Activated naive CD8-positive, alpha-beta T cell (primary cell): ENCODE measurements around the gene NAA35.
"Not testable (repeated sequence)": the region's sequence is repeated elsewhere in the genome, so short reads cannot be mapped to it uniquely, and the experiment has no call there.

Experiments
- H3K27ac Mint-ChIP-seq: one replicate; pipeline ENCODE4 v1.8.0; 2021; ENCODE audit warnings: mixed read lengths
- H3K27me3 Mint-ChIP-seq: one replicate; pipeline ENCODE4 v1.8.0; 2021; ENCODE audit warnings: mixed read lengths
- H3K36me3 Mint-ChIP-seq: one replicate; pipeline ENCODE4 v1.8.0; 2021; ENCODE audit warnings: mixed read lengths
- H3K4me1 Mint-ChIP-seq: one replicate; pipeline ENCODE4 v1.8.0; 2021; ENCODE audit warnings: low read depth, mixed read lengths
- H3K4me3 Mint-ChIP-seq: one replicate; pipeline ENCODE4 v1.8.0; 2021; ENCODE audit warnings: mild to moderate bottlenecking, mixed read lengths
- H3K9me3 Mint-ChIP-seq: one replicate; pipeline ENCODE4 v1.8.0; 2021; ENCODE audit warnings: low read depth, mixed read lengths

The NAA35 gene

DNA sequence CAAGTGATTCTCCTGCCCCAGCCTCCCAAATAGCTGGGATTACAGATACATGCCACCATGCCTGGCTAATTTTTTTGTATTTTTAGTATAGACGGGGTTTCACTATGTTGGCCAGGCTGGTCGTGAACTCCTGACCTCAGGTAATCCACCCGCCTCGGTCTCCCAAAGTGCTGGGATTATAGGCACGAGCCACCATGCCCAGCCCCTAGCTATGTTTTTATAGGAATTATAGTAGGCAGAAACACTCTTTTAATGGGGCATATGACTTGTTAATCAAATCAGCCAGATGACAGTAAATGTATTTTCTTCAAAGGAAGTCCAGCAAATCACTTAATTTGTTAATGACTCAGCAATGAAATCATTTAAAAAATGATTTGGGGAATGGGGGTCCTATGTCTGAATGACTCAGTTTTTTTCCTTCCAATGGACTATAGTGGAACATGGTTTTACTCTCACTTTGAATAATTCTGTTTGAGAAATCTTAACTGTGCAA, 33.2 kb downstream of the NAA35 start:
- not testable (repeated sequence) for H3K9me3 Mint-ChIP-seq, H3K4me3 Mint-ChIP-seq, H3K27ac Mint-ChIP-seq, H3K4me1 Mint-ChIP-seq, H3K27me3 Mint-ChIP-seq
- peaks cover 31% of the 10 kb centered on the region for H3K36me3 Mint-ChIP-seq

DNA sequence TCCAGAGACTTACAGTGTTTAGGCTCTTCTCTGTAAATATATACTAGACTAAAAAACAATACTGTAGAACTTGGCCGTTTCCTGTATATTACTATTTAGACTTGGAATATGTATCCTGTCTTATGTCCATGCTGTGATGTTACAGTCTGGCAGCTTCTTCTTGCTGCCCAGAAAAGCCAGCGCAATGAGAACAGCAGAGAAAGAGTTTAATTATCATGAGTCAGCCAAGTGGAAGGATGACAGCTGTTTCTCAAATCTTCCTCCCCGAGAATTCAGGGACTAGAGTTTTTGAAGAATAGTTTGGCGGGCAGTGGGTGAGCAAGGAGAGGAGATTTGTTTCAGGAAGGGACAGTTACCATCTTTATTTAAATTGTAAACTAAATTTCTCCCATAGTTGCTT, 37.5 kb downstream of the NAA35 start:
- no peaks in the 10 kb centered on the region for H3K27me3 Mint-ChIP-seq
- peaks cover 25% of the 10 kb centered on the region for H3K36me3 Mint-ChIP-seq
- H3K4me1 Mint-ChIP-seq: no peaks in the 10 kb centered on the region
- no peaks in the 10 kb centered on the region for H3K9me3 Mint-ChIP-seq
- H3K27ac Mint-ChIP-seq: no peak overlapping the region
- H3K4me3 Mint-ChIP-seq: no peak overlapping the region

GRCh38 chr9:85981369-85981768, 40.4 kb downstream of the NAA35 start:
- Mint-ChIP-seq H3K9me3 (no peaks in the 10 kb centered on the region), H3K4me3 (no peak overlapping the region), H3K4me1 (no peaks in the 10 kb centered on the region), H3K36me3 (peaks cover 42% of the 10 kb centered on the region), H3K27me3 (no peaks in the 10 kb centered on the region), H3K27ac (no peak overlapping the region)

DNA sequence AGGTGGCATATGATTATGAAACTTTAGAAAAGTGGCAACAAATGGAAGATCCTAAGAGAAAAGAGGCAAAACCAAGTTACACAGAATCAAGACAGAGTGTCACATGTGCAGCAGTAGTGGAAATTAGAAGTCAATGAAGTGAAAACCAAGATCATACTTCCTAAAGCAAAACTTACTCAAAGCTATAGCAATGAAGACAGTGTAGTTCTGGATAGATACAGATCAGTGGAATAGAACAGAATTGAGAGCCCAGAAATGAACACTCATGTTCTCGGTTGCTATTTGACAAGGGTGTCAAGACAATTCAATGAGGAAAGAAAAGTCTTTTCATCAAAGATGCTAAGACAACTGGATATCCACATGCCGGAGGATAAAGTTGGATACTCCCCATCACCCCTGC, 43.5 kb downstream of the NAA35 start:
- H3K4me3 Mint-ChIP-seq: no peak overlapping the region
- H3K9me3 Mint-ChIP-seq: no peaks in the 10 kb centered on the region
- H3K36me3 Mint-ChIP-seq: peaks cover 40% of the 10 kb centered on the region
- H3K27ac Mint-ChIP-seq: no peak overlapping the region
- H3K4me1 Mint-ChIP-seq: no peaks in the 10 kb centered on the region
- no peaks in the 10 kb centered on the region for H3K27me3 Mint-ChIP-seq

DNA sequence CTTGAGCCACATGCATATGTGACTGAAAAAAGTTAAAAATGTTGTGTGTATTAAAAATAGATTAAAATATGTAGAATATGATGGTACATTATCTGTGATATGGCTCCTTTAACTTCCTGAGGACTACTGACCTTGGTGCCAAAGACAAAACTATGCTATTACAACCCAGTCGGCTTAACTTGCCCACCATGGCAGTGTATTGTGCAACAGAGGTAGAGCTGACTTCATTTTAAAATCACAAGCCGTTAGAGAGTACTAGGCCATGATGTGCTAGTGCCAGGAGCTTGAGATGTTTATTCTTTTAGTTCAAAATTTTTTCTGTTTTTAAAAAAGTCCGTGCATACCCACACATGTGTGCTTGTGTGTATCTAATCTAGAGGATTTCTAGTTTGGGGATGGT, 46.3 kb downstream of the NAA35 start:
- peaks cover 48% of the 10 kb centered on the region for H3K36me3 Mint-ChIP-seq
- no peaks in the 10 kb centered on the region for H3K4me1 Mint-ChIP-seq
- H3K9me3 Mint-ChIP-seq: no peaks in the 10 kb centered on the region
- H3K27me3 Mint-ChIP-seq: no peaks in the 10 kb centered on the region
- no peak overlapping the region for H3K4me3 Mint-ChIP-seq
- H3K27ac Mint-ChIP-seq: no peak overlapping the region

- no peaks in the 10 kb centered on the region for H3K4me1 Mint-ChIP-seq
- H3K9me3 Mint-ChIP-seq: no peaks in the 10 kb centered on the region
- H3K27ac Mint-ChIP-seq: no peak overlapping the region
- H3K36me3 Mint-ChIP-seq: peaks cover 32% of the 10 kb centered on the region
- no peaks in the 10 kb centered on the region for H3K27me3 Mint-ChIP-seq
- no peak overlapping the region for H3K4me3 Mint-ChIP-seq
Measured at GRCh38 chr9:85994191-85994590, 53.2 kb downstream of the NAA35 start.

DNA sequence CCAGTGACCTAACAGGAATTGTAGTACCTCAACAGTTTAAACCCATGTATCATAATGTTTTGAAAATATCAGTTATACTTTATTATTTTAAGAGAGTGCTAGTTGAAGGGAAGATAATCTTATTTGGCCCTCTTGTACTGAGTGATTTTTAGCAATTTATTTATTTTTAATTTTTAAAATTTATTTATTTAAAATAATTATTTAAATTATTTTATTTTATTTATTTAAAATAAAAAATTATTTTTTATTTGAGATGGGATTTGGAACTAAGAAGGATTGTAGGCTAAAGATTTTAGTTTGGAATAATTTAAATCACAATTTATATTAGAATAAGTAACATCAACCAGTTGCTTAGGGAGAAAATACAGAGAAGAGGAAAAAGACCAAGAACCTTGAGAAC, 54.2 kb downstream of the NAA35 start:
- Mint-ChIP-seq H3K4me3 (no peak overlapping the region), H3K27me3 (no peaks in the 10 kb centered on the region), H3K27ac (no peak overlapping the region), H3K4me1 (no peaks in the 10 kb centered on the region), H3K36me3 (peaks cover 26% of the 10 kb centered on the region), H3K9me3 (no peaks in the 10 kb centered on the region)

DNA sequence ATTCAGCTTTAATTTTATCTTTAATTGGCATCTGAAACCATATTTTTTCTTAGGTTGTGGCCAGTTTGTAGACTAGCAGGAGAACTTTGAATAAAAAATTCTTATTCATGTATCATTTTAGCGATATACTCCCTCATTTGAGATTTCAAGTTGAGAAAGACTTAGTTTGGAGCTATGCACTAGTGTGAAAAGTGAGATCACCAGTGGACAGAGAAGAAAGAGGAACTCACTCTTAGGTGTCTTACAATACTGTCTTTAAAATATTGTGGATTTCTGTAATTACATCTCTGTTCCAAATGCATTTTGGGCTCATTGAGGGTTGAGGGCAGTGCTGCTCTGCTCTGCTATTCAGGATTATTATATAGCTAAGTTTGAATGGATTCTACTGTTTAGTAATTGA, 54.7 kb downstream of the NAA35 start:
- no peaks in the 10 kb centered on the region for H3K4me1 Mint-ChIP-seq
- H3K9me3 Mint-ChIP-seq: no peaks in the 10 kb centered on the region
- no peaks in the 10 kb centered on the region for H3K27me3 Mint-ChIP-seq
- H3K36me3 Mint-ChIP-seq: peaks cover 25% of the 10 kb centered on the region
- no peak overlapping the region for H3K27ac Mint-ChIP-seq
- no peak overlapping the region for H3K4me3 Mint-ChIP-seq

GRCh38 chr9:86005253-86005775, 64.4 kb downstream of the NAA35 start:
- peaks cover 4% of the 10 kb centered on the region for H3K9me3 Mint-ChIP-seq
- H3K27me3 Mint-ChIP-seq: no peaks in the 10 kb centered on the region
- no peaks in the 10 kb centered on the region for H3K4me1 Mint-ChIP-seq
- no peak overlapping the region for H3K27ac Mint-ChIP-seq
- no peak overlapping the region for H3K4me3 Mint-ChIP-seq
- peaks cover 44% of the 10 kb centered on the region for H3K36me3 Mint-ChIP-seq

DNA sequence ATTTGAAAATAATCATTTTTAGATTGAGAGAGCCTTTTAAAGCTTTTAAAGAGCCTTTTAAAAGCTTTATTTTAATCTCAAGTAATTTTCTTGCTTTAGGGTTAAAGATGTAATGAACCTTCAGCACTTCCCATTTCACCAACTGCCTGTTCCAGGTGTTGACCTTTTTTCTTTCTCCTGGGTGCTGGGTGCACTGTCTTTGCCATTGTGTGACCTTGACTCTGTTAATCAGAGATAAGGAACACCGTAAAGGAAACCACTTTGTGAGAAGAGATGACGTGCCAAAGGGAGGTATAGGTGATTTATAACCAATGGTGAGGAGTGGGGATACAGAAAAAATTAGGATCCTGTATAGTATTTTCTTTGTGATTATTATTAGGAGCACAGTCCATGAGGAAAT, 68.2 kb downstream of the NAA35 start:
- H3K4me1 Mint-ChIP-seq: no peaks in the 10 kb centered on the region
- no peak overlapping the region for H3K4me3 Mint-ChIP-seq
- no peaks in the 10 kb centered on the region for H3K27me3 Mint-ChIP-seq
- H3K27ac Mint-ChIP-seq: no peak overlapping the region
- H3K36me3 Mint-ChIP-seq: peaks cover 20% of the 10 kb centered on the region
- peaks cover 4% of the 10 kb centered on the region for H3K9me3 Mint-ChIP-seq

GRCh38 chr9:86020731-86021130, 79.8 kb downstream of the NAA35 start:
- Mint-ChIP-seq H3K9me3 (no peaks in the 10 kb centered on the region), H3K27me3 (no peaks in the 10 kb centered on the region), H3K27ac (peak overlapping the region; percentile 86), H3K4me1 (peaks cover 34% of the 10 kb centered on the region), H3K36me3 (peaks cover 24% of the 10 kb centered on the region), H3K4me3 (no peak overlapping the region)

DNA sequence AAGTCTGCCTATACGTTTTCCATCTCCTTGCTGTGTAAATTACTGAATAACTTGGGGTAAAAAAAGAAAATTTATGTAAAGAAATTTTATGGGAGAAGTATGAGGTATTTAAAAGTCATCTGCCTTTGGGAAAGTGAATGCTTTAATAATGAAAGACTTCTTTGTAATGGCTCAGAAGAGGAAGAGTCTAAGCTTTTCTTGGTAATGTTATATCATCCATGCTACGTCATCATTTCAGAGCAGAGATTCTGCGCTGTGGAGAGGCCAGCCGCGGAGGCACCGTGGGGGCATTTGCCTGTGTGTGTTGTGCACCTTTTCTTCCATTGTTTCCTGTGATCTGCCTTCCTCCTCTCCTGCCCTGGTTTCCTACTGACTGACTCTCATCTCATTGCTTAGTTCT, 80.2 kb downstream of the NAA35 start:
- H3K27ac Mint-ChIP-seq: peak overlapping the region; percentile 86
- no peaks in the 10 kb centered on the region for H3K9me3 Mint-ChIP-seq
- H3K36me3 Mint-ChIP-seq: peaks cover 24% of the 10 kb centered on the region
- no peak overlapping the region for H3K4me3 Mint-ChIP-seq
- peaks cover 34% of the 10 kb centered on the region for H3K4me1 Mint-ChIP-seq
- H3K27me3 Mint-ChIP-seq: no peaks in the 10 kb centered on the region

DNA sequence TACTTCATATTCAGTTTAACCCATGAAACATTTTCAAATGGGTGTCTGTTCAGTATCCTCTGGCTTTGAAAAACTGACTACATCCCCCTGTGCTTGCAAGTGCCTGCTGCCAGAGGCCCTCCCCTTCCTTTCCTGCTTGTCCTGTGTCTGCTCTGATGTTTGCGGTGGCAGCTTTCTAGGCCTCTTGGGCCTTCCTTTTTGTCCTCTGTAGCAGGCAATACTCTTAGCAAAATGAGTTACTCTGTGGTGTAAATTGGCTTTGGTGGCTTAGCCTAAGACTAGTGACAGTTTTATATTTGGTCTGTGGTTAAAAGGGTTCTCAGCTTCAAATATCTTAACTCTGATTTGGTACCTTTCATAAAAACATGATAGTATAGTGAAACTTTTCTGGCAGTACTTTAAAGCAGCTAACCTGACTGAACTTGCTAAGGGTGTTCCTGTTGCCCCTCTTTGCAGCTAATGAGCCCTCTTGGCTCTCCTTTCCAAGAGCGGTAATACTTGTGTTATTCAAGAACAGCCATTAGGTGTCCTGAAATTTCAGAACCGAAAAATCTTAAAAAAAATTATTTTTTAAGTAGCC, 81.8 kb downstream of the NAA35 start:
- no peaks in the 10 kb centered on the region for H3K9me3 Mint-ChIP-seq
- H3K4me1 Mint-ChIP-seq: peaks cover 34% of the 10 kb centered on the region
- H3K4me3 Mint-ChIP-seq: peak overlapping the region; percentile 62
- peak overlapping the region; percentile 86 for H3K27ac Mint-ChIP-seq
- H3K27me3 Mint-ChIP-seq: no peaks in the 10 kb centered on the region
- peaks cover 26% of the 10 kb centered on the region for H3K36me3 Mint-ChIP-seq

DNA sequence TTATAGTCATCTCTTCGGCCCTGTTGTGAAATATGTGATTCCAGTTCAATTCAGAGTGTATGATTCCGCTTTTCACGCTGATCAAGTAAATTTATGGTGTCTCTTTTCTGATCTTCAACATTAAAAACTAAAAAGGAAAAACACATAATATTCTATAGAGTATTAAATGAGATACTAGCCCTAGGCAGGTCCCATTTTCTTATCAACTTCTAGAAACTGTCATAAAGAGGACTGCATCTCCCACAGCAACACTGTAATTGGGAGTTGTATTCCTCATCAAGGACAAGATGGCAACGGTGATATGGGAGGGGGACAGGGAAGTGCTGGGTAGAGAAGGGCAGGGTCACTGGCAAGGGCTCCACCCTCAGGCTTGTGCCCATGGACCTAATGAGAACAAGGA, 86.8 kb downstream of the NAA35 start:
- Mint-ChIP-seq H3K36me3 (peaks cover 22% of the 10 kb centered on the region), H3K27me3 (no peaks in the 10 kb centered on the region), H3K4me3 (no peak overlapping the region), H3K4me1 (peaks cover 9% of the 10 kb centered on the region), H3K27ac (no peak overlapping the region), H3K9me3 (peaks cover 4% of the 10 kb centered on the region)

GRCh38 chr9:86034863-86035734, 94.2 kb downstream of the NAA35 start:
- H3K36me3 Mint-ChIP-seq: peaks cover 7% of the 10 kb centered on the region
- no peaks in the 10 kb centered on the region for H3K4me1 Mint-ChIP-seq
- no peak overlapping the region for H3K27ac Mint-ChIP-seq
- no peaks in the 10 kb centered on the region for H3K9me3 Mint-ChIP-seq
- no peaks in the 10 kb centered on the region for H3K27me3 Mint-ChIP-seq
- no peak overlapping the region for H3K4me3 Mint-ChIP-seq
